ENCODE measurements around the gene GALNT15. TPM values are rescaled to one million over a fixed set of nuclear protein-coding genes. Genes with fewer than 3 reads are reported as not detected.

GALNT15 gene
- total and polyA plus RNA-seq, 2 donors (not counting 3 experiments of a cell fraction or from before 2014, with no cell fraction given) = 0.87 to 5.4 TPM

GRCh38 chr3:16247282-16248061 lies 73.0 kb downstream of the GALNT15 start:
- no peak for TF ChIP-seq MAX (IDR thresholded peaks at IDR 0.05; ENCODE audit: insufficient read depth, insufficient read length)
- peak; percentile 86 to 87 for TF ChIP-seq CTCF (IDR thresholded peaks at IDR 0.05; ENCODE audit: extremely low read depth in 1 of 2, insufficient read depth in 1 of 2, low read depth in 1 of 2, low read length in 2 of 2)
- FAIRE-seq = peak; percentile 97
- no peaks in the 10 kb centered on the region for H3K9me1 ChIP-seq (replicated peaks; ENCODE audit: control insufficient read depth, extremely low read depth, insufficient read depth, low read length)
- no peaks in the 10 kb centered on the region for H4K20me1 ChIP-seq (replicated peaks; ENCODE audit: control insufficient read depth, extremely low read depth, insufficient read depth, low read length)
- no peaks in the 10 kb centered on the region for H3K36me3 ChIP-seq (ENCODE audit: control insufficient read depth in 2 of 2, extremely low read depth in 1 of 2, insufficient read depth in 2 of 2, low read length in 2 of 2)
- no peak overlapping the region for H3K4me3 ChIP-seq (replicated peaks in 1 of 3; ENCODE audit: insufficient read depth in 1 of 3, low read depth in 1 of 3, low read length in 3 of 3)
- no peaks in the 10 kb centered on the region for H3K79me2 ChIP-seq (ENCODE audit: control insufficient read depth, insufficient read depth, low read length)
- H3K9ac ChIP-seq (replicated peaks; ENCODE audit: extremely low read depth, insufficient read depth, low read length) = no peak overlapping the region
- ChIA-PET POLR2A (no interaction called here), CTCF (interaction anchor here (0.7 to 2.1 kb wide), 9 partner anchors 17 to 431 kb away, joined by 3 to 9 read pairs (median 5); partner anchors contain the start of genes DPH3 and OXNAD1)
- peak; percentile 72 for DNase-seq (ENCODE audit: low read depth, low spot score)
- BruUV-seq (replicated peaks) = no TSS peak
- H2AFZ ChIP-seq (ENCODE audit: low read depth, low read length) = peak overlapping the region; percentile 55
- H3K4me2 ChIP-seq (ENCODE audit: insufficient read depth, low read length) = no peak overlapping the region
- dilution Hi-C loops (cut with MboI; ENCODE audit: extremely low pct_ligation_motif_present, low sequenced_read_pairs) (no loop called here), intact Hi-C loops (cut with micrococcal nuclease) (loop anchor here (1.0 kb wide), 5 partner anchors 69 to 617 kb away; no protein-coding TSS in a partner anchor)
- no peaks in the 10 kb centered on the region for H3K9me3 ChIP-seq (replicated peaks; ENCODE audit: control insufficient read depth, insufficient read depth, low read length)
- peaks cover 11% of the 10 kb centered on the region for H3K4me1 ChIP-seq (ENCODE audit: control insufficient read depth, extremely low read depth, insufficient read depth, low read length)
- no peak overlapping the region for H3K27ac ChIP-seq (ENCODE audit: insufficient read depth, low read depth, low read length)
- H3K27me3 ChIP-seq (ENCODE audit: control insufficient read depth in 2 of 2, insufficient read depth in 2 of 2, low read length in 2 of 2) = no peaks in the 10 kb centered on the region

- Histone ChIP-seq H3K79me2 (ENCODE audit: control insufficient read depth, insufficient read depth, low read length) (no peaks in the 10 kb centered on the region), H3K27ac (ENCODE audit: insufficient read depth, low read depth, low read length) (no peak overlapping the region), H3K4me1 (ENCODE audit: control insufficient read depth, extremely low read depth, insufficient read depth, low read length) (peaks cover 11% of the 10 kb centered on the region), H3K4me2 (ENCODE audit: insufficient read depth, low read length) (no peak overlapping the region), H3K9me1 (replicated peaks; ENCODE audit: control insufficient read depth, extremely low read depth, insufficient read depth, low read length) (no peaks in the 10 kb centered on the region), H3K9me3 (replicated peaks; ENCODE audit: control insufficient read depth, insufficient read depth, low read length) (no peaks in the 10 kb centered on the region), H3K36me3 (ENCODE audit: control insufficient read depth in 2 of 2, extremely low read depth in 1 of 2, insufficient read depth in 2 of 2, low read length in 2 of 2) (no peaks in the 10 kb centered on the region), H2AFZ (ENCODE audit: low read depth, low read length) (no peak overlapping the region), H3K4me3 (replicated peaks in 1 of 3; ENCODE audit: insufficient read depth in 1 of 3, low read depth in 1 of 3, low read length in 3 of 3) (no peak overlapping the region), H3K9ac (replicated peaks; ENCODE audit: extremely low read depth, insufficient read depth, low read length) (no peak overlapping the region), H3K27me3 (ENCODE audit: control insufficient read depth in 2 of 2, insufficient read depth in 2 of 2, low read length in 2 of 2) (no peaks in the 10 kb centered on the region), H4K20me1 (replicated peaks; ENCODE audit: control insufficient read depth, extremely low read depth, insufficient read depth, low read length) (no peaks in the 10 kb centered on the region)
- POLR2A ChIA-PET = no interaction called here
- BruUV-seq (replicated peaks) = no TSS peak
- no peak for FAIRE-seq
- intact Hi-C loops (cut with micrococcal nuclease) (no loop called here), dilution Hi-C loops (cut with MboI; ENCODE audit: extremely low pct_ligation_motif_present, low sequenced_read_pairs) (no loop called here)
- TF ChIP-seq POLR2AphosphoS5 (IDR thresholded peaks at IDR 0.05; ENCODE audit: insufficient read depth, low read depth, low read length) (no peak), EZH2 (IDR thresholded peaks at IDR 0.05; ENCODE audit: borderline replicate concordance, low read depth, low read length, severe bottlenecking) (no peak), POLR2A (IDR thresholded peaks at IDR 0.05; ENCODE audit: low read depth, low read length) (no peak), MAX (IDR thresholded peaks at IDR 0.05; ENCODE audit: insufficient read depth, insufficient read length) (no peak), GATA2 (IDR thresholded peaks at IDR 0.05; ENCODE audit: insufficient read depth, insufficient read length, low read depth, low read length) (no peak), JUN (IDR thresholded peaks at IDR 0.05; ENCODE audit: borderline replicate concordance, insufficient read depth, insufficient read length, low read depth) (no peak), CTCF (IDR thresholded peaks at IDR 0.05; ENCODE audit: extremely low read depth in 1 of 2, insufficient read depth in 1 of 2, low read depth in 1 of 2, low read length in 2 of 2) (no peak), FOS (IDR thresholded peaks at IDR 0.05; ENCODE audit: borderline replicate concordance, insufficient read depth, low read length) (no peak), MYC (IDR thresholded peaks at IDR 0.05; ENCODE audit: low read depth, low read length) (no peak)
- DNase-seq (ENCODE audit: low read depth, low spot score) = no peak
- CTCF ChIA-PET = interaction anchor here (1.0 to 2.1 kb wide), 7 partner anchors 16 to 432 kb away, joined by 3 to 9 read pairs (median 5); partner anchors contain the start of genes DPH3 and OXNAD1
These were observed 74.1 kb downstream of the GALNT15 start for GRCh38 chr3:16248556-16248955.
